Esophagus muscularis mucosa (tissue), 4 donors: ENCODE data around the gene TRPC4AP. TPM values are rescaled to one million over a fixed set of nuclear protein-coding genes. Genes with fewer than 3 reads are reported as not detected.

Source experiments
- DNase-seq: peaks from one replicate; pipeline ENCODE4 v3.0.0-alpha.2; 2017; ENCODE audit errors: extremely low spot score
- H3K27ac ChIP-seq, 4 donors: fragments of 200-600 bp; sonication (generic); replicated peaks in 1 of 4; 1 replicate in 3 of 4; 2 replicates in 1 of 4; pipeline ENCODE4 v1.5.1; 2016 to 2019; ENCODE audit warnings: mild to moderate bottlenecking in 1 of 4
- H3K27me3 ChIP-seq, 4 donors: fragments of 200-600 bp; sonication (generic); one replicate each; pipeline versions ENCODE4 v1.5.1 to v1.6.0; 2016 to 2019
- H3K36me3 ChIP-seq, 4 donors: fragments of 200-600 bp; sonication (generic); one replicate each; pipeline ENCODE4 v1.5.1; 2016 to 2019
- H3K4me1 ChIP-seq, 4 donors: fragments of 200-600 bp; sonication (generic); one replicate each; pipeline ENCODE4 v1.5.1; 2016 to 2019
- H3K4me3 ChIP-seq, 4 donors: fragments of 200-600 bp; sonication (generic); 1 replicate in 2 of 4; 2 replicates in 2 of 4; pipeline ENCODE4 v1.5.1; 2016 to 2019; ENCODE audit warnings: mild to moderate bottlenecking in 4 of 4, moderate library complexity in 1 of 4
- H3K9me3 ChIP-seq, 4 donors: fragments of 200-600 bp; sonication (generic); 1 replicate in 3 of 4; 2 replicates in 1 of 4; pipeline ENCODE4 v1.5.1; 2016 to 2019
- CTCF ChIP-seq, 3 experiments: fragments of 200-600 bp in 2 of 3; fragments of 450-650 bp in 1 of 3; sonication (generic) in 2 of 3; IDR thresholded peaks; one replicate each; pipeline ENCODE4 v1.5.1; 2017 to 2019; ENCODE audit warnings: antibody characterized with exemption in 3 of 3, mild to moderate bottlenecking in 2 of 3, moderate library complexity in 1 of 3
- EP300 ChIP-seq: sonication (generic); formaldehyde crosslinking; IDR thresholded peaks from one replicate; pipeline ENCODE4 v1.6.1; 2017; ENCODE audit warnings: antibody characterized with exemption
- POLR2A ChIP-seq: fragments of 450-650 bp; IDR thresholded peaks from one replicate; pipeline ENCODE4 v1.6.1; 2017; ENCODE audit warnings: antibody characterized with exemption, moderate library complexity, mild to moderate bottlenecking, low read depth
- POLR2AphosphoS5 ChIP-seq, 2 donors: sonication (generic); formaldehyde crosslinking; IDR thresholded peaks; one replicate each; pipeline ENCODE4 v1.6.1; 2017; ENCODE audit warnings: antibody characterized with exemption in 2 of 2
- WGBS: methylation state at CpG from one replicate; pipeline ENCODE4 v1.1.5; 2018; 5-methylcytosine and 5-hydroxymethylcytosine counted together
- intact Hi-C: fragments of 100-400 bp; cut with DNase I; formaldehyde crosslinking; loops from one replicate; pipeline ENCODE4 v1.15.1; 2023
- total RNA-seq, 4 donors: library from RNA; depleted of rRNA; stranded (reverse); fragments of >200 nt; gene quantifications; one replicate each; pipeline versions ENCODE4 v1.1.0 to v1.2.1, GENCODE V29; 2016

TRPC4AP gene
- total RNA-seq, 4 donors from 2014 or later: 44.1 to 58.2 (median 52.1) TPM

GRCh38 chr20:35065181-35065580 is 27.4 kb downstream of the TRPC4AP start:
- intact Hi-C loops: no loop called here
- no peak for DNase-seq
- Histone ChIP-seq H3K27ac (no peak overlapping the region), H3K4me3 (no peak overlapping the region), H3K36me3 (peaks cover 0 to 20% (median 9%) of the 10 kb centered on the region in 4 donors), H3K9me3 (no peaks in the 10 kb centered on the region), H3K4me1 (peaks cover 15 to 63% (median 49%) of the 10 kb centered on the region in 4 donors), H3K27me3 (no peaks in the 10 kb centered on the region)
- no peak for TF ChIP-seq CTCF (IDR thresholded peaks at IDR 0.05)
- no peak for TF ChIP-seq POLR2AphosphoS5 (IDR thresholded peaks at IDR 0.05)
- TF ChIP-seq POLR2A: no peak
- no peak for TF ChIP-seq EP300

GRCh38 chr20:35063168-35063567 is 29.4 kb downstream of the TRPC4AP start:
- no peak for TF ChIP-seq CTCF (IDR thresholded peaks at IDR 0.05)
- no peak for TF ChIP-seq EP300
- TF ChIP-seq POLR2A: no peak
- no peak for TF ChIP-seq POLR2AphosphoS5 (IDR thresholded peaks at IDR 0.05)
- H3K9me3 ChIP-seq: no peaks in the 10 kb centered on the region
- intact Hi-C loops: no loop called here
- H3K27me3 ChIP-seq: no peaks in the 10 kb centered on the region
- H3K36me3 ChIP-seq: peaks cover 0 to 15% (median 6%) of the 10 kb centered on the region in 4 donors
- H3K4me1 ChIP-seq: peaks cover 15 to 57% (median 43%) of the 10 kb centered on the region in 4 donors
- H3K27ac ChIP-seq: no peak overlapping the region
- whole genome bisulfite sequencing: 88% methylated on average over 3 of the region's 3 CpGs
- no peak overlapping the region for H3K4me3 ChIP-seq
- no peak for DNase-seq

GRCh38 chr20:35062478-35062877 is 30.1 kb downstream of the TRPC4AP start:
- no peaks in the 10 kb centered on the region for H3K27me3 ChIP-seq
- 93% methylated on average over 3 of the region's 3 CpGs for WGBS
- peaks cover 14 to 56% (median 37%) of the 10 kb centered on the region in 4 donors for H3K4me1 ChIP-seq
- no peak for TF ChIP-seq CTCF (IDR thresholded peaks at IDR 0.05)
- H3K27ac ChIP-seq: no peak overlapping the region
- DNase-seq: no peak
- intact Hi-C loops: no loop called here
- H3K36me3 ChIP-seq: peaks cover 0 to 11% (median 3%) of the 10 kb centered on the region in 4 donors
- H3K9me3 ChIP-seq: no peaks in the 10 kb centered on the region
- no peak overlapping the region for H3K4me3 ChIP-seq

GRCh38 chr20:35060168-35060567 is 32.4 kb downstream of the TRPC4AP start:
- 98% methylated on average over 5 of the region's 5 CpGs for WGBS
- no peak for TF ChIP-seq POLR2A
- TF ChIP-seq EP300: no peak
- no peak for TF ChIP-seq POLR2AphosphoS5 (IDR thresholded peaks at IDR 0.05)
- no peak for TF ChIP-seq CTCF (IDR thresholded peaks at IDR 0.05)
- DNase-seq: no peak

GRCh38 chr20:35059612-35060011 is 33.0 kb downstream of the TRPC4AP start:
- Histone ChIP-seq H3K36me3 (peaks cover 0 to 27% (median 14%) of the 10 kb centered on the region in 4 donors), H3K4me3 (no peak overlapping the region), H3K9me3 (no peaks in the 10 kb centered on the region), H3K4me1 (peaks cover 13 to 36% (median 15%) of the 10 kb centered on the region in 4 donors), H3K27me3 (no peaks in the 10 kb centered on the region), H3K27ac (no peak overlapping the region)
- intact Hi-C loops: no loop called here
- WGBS: 92% methylated on average over 14 of the region's 14 CpGs
- TF ChIP-seq EP300 (no peak), POLR2A (no peak)
- DNase-seq: no peak

More at GRCh38 chr20:35060168-35060567, 32.4 kb downstream of the TRPC4AP start:
- intact Hi-C loops: no loop called here
- Histone ChIP-seq H3K27me3 (no peaks in the 10 kb centered on the region), H3K4me3 (no peak overlapping the region), H3K27ac (no peak overlapping the region), H3K4me1 (peaks cover 10 to 42% (median 20%) of the 10 kb centered on the region in 4 donors), H3K36me3 (peaks cover 0 to 23% (median 9%) of the 10 kb centered on the region in 4 donors), H3K9me3 (no peaks in the 10 kb centered on the region)
